ENCODE data around the gene LRSAM1. TPM values are rescaled to one million over a fixed set of nuclear protein-coding genes. Genes with fewer than 3 reads are reported as not detected.

The LRSAM1 gene
- total RNA-seq, 2 experiments from 2014 or later: 20.8 to 32.2 TPM

- TF ChIP-seq EZH2phosphoT487 (IDR thresholded peaks at IDR 0.05; ENCODE audit: borderline replicate concordance, low read depth, low read length) (no peak), CTCF (conservative IDR thresholded peaks at IDR 0.05; ENCODE audit: low read length) (peak; percentile 21; the same call in 1 of the 2 replicates)
- H3K36me3 ChIP-seq (ENCODE audit: insufficient read depth, low read length): peaks cover 11% of the 10 kb centered on the region
- CTCF ChIA-PET (ENCODE audit: unreplicated experiment): interaction anchor here (0.6 kb wide), 1 partner anchor 503 kb away, joined by 3 read pairs; no protein-coding TSS in a partner anchor
- POLR2A ChIA-PET: interaction anchor here (0.6 to 1.3 kb wide), 5 partner anchors 13 to 902 kb away, joined by 3 to 5 read pairs (median 3); partner anchors contain the start of genes LRSAM1, RPL12 and SLC2A8
- H3K4me2 ChIP-seq (ENCODE audit: low read length): peak overlapping the region; percentile 97
- peak overlapping the region; percentile 41 for H3K27ac ChIP-seq (ENCODE audit: low read depth, low read length, poor library complexity, severe bottlenecking)
- H3K9me2 ChIP-seq (ENCODE audit: insufficient read depth, low read length): no peaks in the 10 kb centered on the region
- no peaks in the 10 kb centered on the region for H4K20me1 ChIP-seq (ENCODE audit: insufficient read depth, low read length)
- H3K79me2 ChIP-seq (ENCODE audit: insufficient read depth, low read depth, low read length): peaks cover 36% of the 10 kb centered on the region; the same call in 1 of the 2 replicates
- peak overlapping the region; percentile 96 for H2AFZ ChIP-seq (ENCODE audit: low read length)
- TSS peak; percentile 83 for BruUV-seq (replicated peaks)
- DNase-seq (ENCODE audit: low spot score): peak; percentile 17
- H3K4me1 ChIP-seq (ENCODE audit: insufficient read depth, low read length, poor library complexity, severe bottlenecking): peaks cover 22% of the 10 kb centered on the region
- no peaks in the 10 kb centered on the region for H3K9me3 ChIP-seq (ENCODE audit: low read length)
- intact Hi-C loops (cut with micrococcal nuclease; ENCODE audit: unreplicated experiment): no loop called here
- peak overlapping the region; percentile 84 for H3K4me3 ChIP-seq (ENCODE audit: low read depth, low read length, poor library complexity, severe bottlenecking)
These were observed 27.8 kb upstream of the LRSAM1 start for GRCh38 chr9:127423476-127423933.

DNA sequence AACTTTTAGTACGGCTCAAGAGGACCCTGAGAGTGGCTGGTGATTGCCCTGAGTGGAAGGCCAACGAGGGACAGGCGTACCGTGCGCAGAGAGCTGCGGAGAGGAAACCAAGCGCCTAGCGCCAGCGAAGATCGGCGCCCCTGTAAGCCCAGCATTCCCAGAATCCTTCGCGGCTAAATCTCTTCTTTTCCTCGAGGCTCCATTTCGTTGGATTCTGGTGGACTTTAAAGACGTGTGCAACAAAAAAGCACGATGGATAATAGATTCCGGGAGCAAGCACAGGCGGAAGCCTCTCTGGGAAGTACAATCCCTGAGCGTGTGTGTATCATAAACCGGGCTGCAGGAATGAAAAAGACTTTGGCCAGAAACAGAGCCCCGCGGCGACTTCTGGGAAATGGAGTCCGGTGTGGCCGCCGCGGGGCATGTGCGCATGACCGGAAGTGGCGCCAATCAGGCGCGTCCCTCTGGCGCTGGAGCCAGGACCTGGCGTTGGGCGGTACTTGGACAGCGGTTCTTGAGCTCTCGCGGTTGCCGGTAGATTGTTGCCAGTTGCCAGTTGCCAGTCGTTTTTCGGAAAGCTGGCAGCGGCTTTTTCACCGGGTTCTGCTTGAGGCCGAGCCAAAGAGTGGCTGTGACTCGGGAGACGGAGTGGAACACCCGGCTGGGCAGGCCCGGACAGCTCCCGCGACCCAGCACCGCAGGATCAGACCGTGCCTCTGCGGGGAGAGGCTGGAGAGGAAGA, 27.2 kb upstream of the LRSAM1 start, which contains the start of gene ZNF79:
ZNF79 (plus strand) TSS at position 449 of the 742 bp plus-strand sequence. CDS start 406 bp downstream, outside the sequence.
- TF ChIP-seq CTCF (conservative IDR thresholded peaks at IDR 0.05; ENCODE audit: low read length) (0 out of 2 replicates have a peak, but pooled peaks have one; percentile 3), EZH2phosphoT487 (IDR thresholded peaks at IDR 0.05; ENCODE audit: borderline replicate concordance, low read depth, low read length) (no peak)
- intact Hi-C loops (cut with micrococcal nuclease; ENCODE audit: unreplicated experiment): loop anchor here (1.0 to 2.0 kb wide), 3 partner anchors 27 to 209 kb away; partner anchors contain the start of genes LRSAM1, RPL12 and SLC2A8
- peak within 1 kb of the TSS; percentile 96 for H2AFZ ChIP-seq (ENCODE audit: low read length)
- H3K79me2 ChIP-seq (ENCODE audit: insufficient read depth, low read depth, low read length): peaks cover 36% of the 10 kb centered on the region; the same call in 1 of the 2 replicates
- H3K9me3 ChIP-seq (ENCODE audit: low read length): no peaks in the 10 kb centered on the region
- CTCF ChIA-PET (ENCODE audit: unreplicated experiment): interaction anchor here (0.6 kb wide), 1 partner anchor 504 kb away, joined by 3 read pairs; no protein-coding TSS in a partner anchor
- peak within 1 kb of the TSS; percentile 41 for H3K27ac ChIP-seq (ENCODE audit: low read depth, low read length, poor library complexity, severe bottlenecking)
- POLR2A ChIA-PET: interaction anchor here (0.5 to 1.3 kb wide), 7 partner anchors 18 to 903 kb away, joined by 3 to 5 read pairs (median 3); partner anchors contain the start of genes LRSAM1, RPL12 and SLC2A8
- H3K4me1 ChIP-seq (ENCODE audit: insufficient read depth, low read length, poor library complexity, severe bottlenecking): peaks cover 22% of the 10 kb centered on the region
- H3K4me3 ChIP-seq (ENCODE audit: low read depth, low read length, poor library complexity, severe bottlenecking): peak within 1 kb of the TSS; percentile 84
- peaks cover 17% of the 10 kb centered on the region for H3K36me3 ChIP-seq (ENCODE audit: insufficient read depth, low read length)
- no peaks in the 10 kb centered on the region for H3K9me2 ChIP-seq (ENCODE audit: insufficient read depth, low read length)
- H4K20me1 ChIP-seq (ENCODE audit: insufficient read depth, low read length): no peaks in the 10 kb centered on the region
- BruUV-seq (replicated peaks): no TSS peak
- peak; percentile 89 for DNase-seq (ENCODE audit: low spot score)
- peak within 1 kb of the TSS; percentile 97 for H3K4me2 ChIP-seq (ENCODE audit: low read length)
